CD14-positive monocyte (primary cell): ENCODE results near the gene USP17L29. TPM values are rescaled to one million over a fixed set of nuclear protein-coding genes. Genes with fewer than 3 reads are reported as not detected.
"Not testable (repeated sequence)": the region's sequence is repeated elsewhere in the genome, so short reads cannot be mapped to it uniquely, and the experiment has no call there.

Source experiments
- DNase-seq, 3 donors: peaks; one replicate each; pipeline ENCODE4 v3.0.0-alpha.2; 2011 to 2022
- H2AFZ ChIP-seq: 2 replicates; pipeline ENCODE4 v1.6.0; 2012; ENCODE audit warnings: mild to moderate bottlenecking, low read depth, low read length, inconsistent platforms; ENCODE audit not compliant: insufficient read depth, poor library complexity, severe bottlenecking
- H3K27ac ChIP-seq, 2 donors: 1 replicate in 1 of 2; 2 replicates in 1 of 2; pipeline ENCODE4 v1.5.1; 2012 to 2013; ENCODE audit warnings: low read length in 2 of 2, control low read depth in 1 of 2, inconsistent platforms in 1 of 2, low read depth in 1 of 2, mild to moderate bottlenecking in 1 of 2
- H3K27me3 ChIP-seq, 2 donors: one replicate each; pipeline versions ENCODE4 v1.6.0 to v1.6.1; 2011 to 2013; ENCODE audit warnings: low read length in 2 of 2; ENCODE audit not compliant: control insufficient read depth in 2 of 2, insufficient read depth in 2 of 2
- H3K36me3 ChIP-seq, 2 donors: replicated peaks in 1 of 2; 1 replicate in 1 of 2; 2 replicates in 1 of 2; pipeline versions ENCODE4 v1.5.1 to v1.6.1; 2012 to 2013; ENCODE audit warnings: low read length in 2 of 2, control low read depth in 1 of 2, inconsistent platforms in 1 of 2, mild to moderate bottlenecking in 1 of 2; ENCODE audit not compliant: insufficient read depth in 2 of 2, control insufficient read depth in 1 of 2
- H3K4me1 ChIP-seq, 2 donors: 1 replicate in 1 of 2; 2 replicates in 1 of 2; pipeline versions ENCODE4 v1.5.1 to v1.6.1; 2012 to 2013; ENCODE audit warnings: low read length in 2 of 2, control low read depth in 1 of 2, inconsistent platforms in 1 of 2, mild to moderate bottlenecking in 1 of 2, moderate library complexity in 1 of 2; ENCODE audit not compliant: insufficient read depth in 2 of 2, control insufficient read depth in 1 of 2
- H3K4me2 ChIP-seq: replicated peaks from 2 replicates; pipeline ENCODE3; 2012; ENCODE audit warnings: low read length, moderate library complexity, mild to moderate bottlenecking; ENCODE audit not compliant: poor library complexity, severe bottlenecking; ENCODE audit errors: extremely low read depth
- H3K4me3 ChIP-seq, 3 experiments: fragments of 200-600 bp in 1 of 3; sonication (generic) in 1 of 3; replicated peaks in 1 of 3; 1 replicate in 2 of 3; 2 replicates in 1 of 3; pipeline ENCODE4 v1.5.1; 2011 to 2013; ENCODE audit warnings: low read length in 3 of 3, mild to moderate bottlenecking in 3 of 3, control low read depth in 2 of 3, low read depth in 2 of 3, inconsistent platforms in 1 of 3, moderate library complexity in 1 of 3
- H3K79me2 ChIP-seq: 2 replicates; pipeline ENCODE4 v1.6.0; 2012; ENCODE audit warnings: mild to moderate bottlenecking, control low read depth, inconsistent platforms, low read length, moderate library complexity; ENCODE audit not compliant: insufficient read depth
- H3K9ac ChIP-seq: 2 replicates; pipeline ENCODE4 v1.6.0; 2017; ENCODE audit warnings: low read length, mild to moderate bottlenecking; ENCODE audit not compliant: insufficient read depth, poor library complexity, severe bottlenecking
- H3K9me3 ChIP-seq, 2 donors: replicated peaks in 1 of 2; 1 replicate in 1 of 2; 2 replicates in 1 of 2; pipeline versions ENCODE4 v1.5.1 to v1.6.1; 2012 to 2013; ENCODE audit warnings: low read length in 2 of 2, control low read depth in 1 of 2; ENCODE audit not compliant: control insufficient read depth in 1 of 2, insufficient read depth in 1 of 2
- H4K20me1 ChIP-seq: 2 replicates; pipeline ENCODE4 v1.6.0; 2012; ENCODE audit warnings: mild to moderate bottlenecking, low read length, control low read depth, moderate library complexity; ENCODE audit not compliant: insufficient read depth
- H3K27ac Mint-ChIP-seq, 7 donors: one replicate each; pipeline ENCODE4 v1.8.0; 2020; ENCODE audit warnings: mild to moderate bottlenecking in 7 of 7, mixed read lengths in 7 of 7, moderate library complexity in 6 of 7, inconsistent platforms in 2 of 7
- H3K27me3 Mint-ChIP-seq, 3 donors: one replicate each; pipeline ENCODE4 v1.8.0; 2021 to 2022; ENCODE audit warnings: low read depth in 3 of 3, mild to moderate bottlenecking in 3 of 3, mixed read lengths in 3 of 3, moderate library complexity in 3 of 3, inconsistent platforms in 1 of 3
- H3K36me3 Mint-ChIP-seq, 2 donors: one replicate each; pipeline ENCODE4 v1.8.0; 2020; ENCODE audit warnings: mixed read lengths in 2 of 2, inconsistent platforms in 1 of 2, mild to moderate bottlenecking in 1 of 2
- H3K4me1 Mint-ChIP-seq: one replicate; pipeline ENCODE4 v1.8.0; 2020; ENCODE audit warnings: mild to moderate bottlenecking, mixed read lengths
- H3K4me3 Mint-ChIP-seq, 2 donors: one replicate each; pipeline ENCODE4 v1.8.0; 2020; ENCODE audit warnings: mild to moderate bottlenecking in 2 of 2, mixed read lengths in 2 of 2, moderate library complexity in 1 of 2
- H3K9me3 Mint-ChIP-seq, 7 donors: one replicate each; pipeline ENCODE4 v1.8.0; 2020 to 2022; ENCODE audit warnings: mixed read lengths in 7 of 7, mild to moderate bottlenecking in 6 of 7, moderate library complexity in 6 of 7, inconsistent platforms in 2 of 7
- whole genome bisulfite sequencing: methylation state at CpG from one replicate; pipeline ENCODE4 v1.1.5; 2013; ENCODE audit warnings: missing lambda C conversion rate; ENCODE audit not compliant: insufficient coverage; 5-methylcytosine and 5-hydroxymethylcytosine counted together
- intact Hi-C, 2 donors: fragments of 100-400 bp; cut with micrococcal nuclease; formaldehyde crosslinking; loops; one replicate each; pipeline versions ENCODE4 v1.15.0 to v1.15.1; 2023
- polyA plus RNA-seq, 3 donors: library from polyadenylated mRNA; depleted of rRNA in 1 of 3; unstranded in 2 of 3; stranded (reverse) in 1 of 3; fragments of 300-500 nt in 2 of 3; fragments of >200 nt in 1 of 3; fragmentation: Illumina TruSeq in 2 of 3; gene quantifications; 1 replicate in 2 of 3; 2 replicates in 1 of 3; pipeline ENCODE4 v1.2.3, GENCODE V29; 2012 to 2021

USP17L29 gene
- polyA plus RNA-seq, 3 donors = not detected

DNA sequence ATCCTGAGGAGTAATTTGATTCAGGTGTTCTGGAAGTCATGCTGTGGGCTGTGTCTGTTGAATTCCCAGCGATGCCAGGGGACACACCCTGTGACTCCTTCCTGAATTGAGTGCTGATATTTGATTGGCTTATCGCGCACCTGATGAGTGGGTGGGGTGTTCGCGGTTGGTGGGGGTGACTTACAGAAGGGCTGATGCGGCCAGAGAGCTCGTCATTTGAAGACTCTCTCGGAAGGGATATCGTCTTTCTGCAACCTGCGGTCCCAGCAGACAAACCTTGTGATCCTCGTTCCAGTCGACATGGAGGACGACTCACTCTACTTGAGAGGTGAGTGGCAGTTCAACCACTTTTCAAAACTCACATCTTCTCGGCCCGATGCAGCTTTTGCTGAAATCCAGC, 19.1 kb upstream of the USP17L29 start, which contains the start of gene USP17L26:
TSS of gene USP17L26 (plus strand) at position 301 of the 400 bp plus-strand sequence. CDS start at position 301, 0 bp downstream.
- intact Hi-C loops, H3K4me1 Mint-ChIP-seq, H3K36me3 ChIP-seq, H3K4me1 ChIP-seq, H3K9me3 ChIP-seq, H3K9me3 Mint-ChIP-seq, H3K27ac ChIP-seq, H3K27me3 Mint-ChIP-seq, H3K36me3 Mint-ChIP-seq, H2AFZ ChIP-seq, H3K4me3 ChIP-seq, H3K27me3 ChIP-seq, DNase-seq, H3K79me2 ChIP-seq, H3K9ac ChIP-seq, H4K20me1 ChIP-seq, H3K27ac Mint-ChIP-seq, H3K4me2 ChIP-seq, H3K4me3 Mint-ChIP-seq: not testable (repeated sequence)
- whole genome bisulfite sequencing = no CpG with 5 or more reads among the region's 15 CpGs

GRCh38 chr4:9339103-9339502, 14.3 kb upstream of the USP17L29 start, which contains the start of gene USP17L5:
Gene USP17L5 (plus strand): TSS chr4:9339403. CDS start chr4:9339403, 0 bp downstream.
- H3K36me3 ChIP-seq, H3K27ac Mint-ChIP-seq, H3K4me1 Mint-ChIP-seq, H3K4me1 ChIP-seq, H3K9me3 Mint-ChIP-seq, H3K79me2 ChIP-seq, H3K4me2 ChIP-seq, H3K4me3 Mint-ChIP-seq, H3K27me3 ChIP-seq, H3K4me3 ChIP-seq, H2AFZ ChIP-seq, H4K20me1 ChIP-seq, H3K27me3 Mint-ChIP-seq, H3K9ac ChIP-seq, H3K36me3 Mint-ChIP-seq, DNase-seq, H3K9me3 ChIP-seq, intact Hi-C loops, H3K27ac ChIP-seq: not testable (repeated sequence)
- WGBS = no CpG with 5 or more reads among the region's 15 CpGs

DNA sequence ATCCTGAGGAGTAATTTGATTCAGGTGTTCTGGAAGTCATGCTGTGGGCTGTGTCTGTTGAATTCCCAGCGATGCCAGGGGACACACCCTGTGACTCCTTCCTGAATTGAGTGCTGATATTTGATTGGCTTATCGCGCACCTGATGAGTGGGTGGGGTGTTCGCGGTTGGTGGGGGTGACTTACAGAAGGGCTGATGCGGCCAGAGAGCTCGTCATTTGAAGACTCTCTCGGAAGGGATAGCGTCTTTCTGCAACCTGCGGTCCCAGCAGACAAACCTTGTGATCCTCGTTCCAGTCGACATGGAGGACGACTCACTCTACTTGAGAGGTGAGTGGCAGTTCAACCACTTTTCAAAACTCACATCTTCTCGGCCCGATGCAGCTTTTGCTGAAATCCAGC, 9.6 kb upstream of the USP17L29 start, which contains the start of gene USP17L27:
TSS of gene USP17L27 (plus strand) at position 301 of the 400 bp plus-strand sequence. CDS start at position 301, 0 bp downstream.
- H3K9ac ChIP-seq, H3K9me3 Mint-ChIP-seq, H3K4me1 Mint-ChIP-seq, H3K36me3 ChIP-seq, H3K27me3 ChIP-seq, H3K27ac Mint-ChIP-seq, H3K27me3 Mint-ChIP-seq, H3K9me3 ChIP-seq, DNase-seq, H3K27ac ChIP-seq, H4K20me1 ChIP-seq, intact Hi-C loops, H3K79me2 ChIP-seq, H3K4me1 ChIP-seq, H3K36me3 Mint-ChIP-seq, H3K4me3 ChIP-seq, H3K4me2 ChIP-seq, H3K4me3 Mint-ChIP-seq, H2AFZ ChIP-seq: not testable (repeated sequence)
- WGBS = no CpG with 5 or more reads among the region's 15 CpGs

GRCh38 chr4:9348593-9348992, 4.8 kb upstream of the USP17L29 start, which contains the start of gene USP17L28:
Gene USP17L28 (plus strand): TSS chr4:9348893. CDS start chr4:9348893, 0 bp downstream.
- H3K27me3 Mint-ChIP-seq, H3K4me1 Mint-ChIP-seq, H3K4me3 Mint-ChIP-seq, H3K27me3 ChIP-seq, H4K20me1 ChIP-seq, H3K36me3 ChIP-seq, H2AFZ ChIP-seq, H3K27ac Mint-ChIP-seq, H3K79me2 ChIP-seq, H3K4me3 ChIP-seq, H3K4me1 ChIP-seq, H3K4me2 ChIP-seq, H3K9me3 Mint-ChIP-seq, intact Hi-C loops, H3K9me3 ChIP-seq, DNase-seq, H3K9ac ChIP-seq, H3K36me3 Mint-ChIP-seq, H3K27ac ChIP-seq: not testable (repeated sequence)
- no CpG with 5 or more reads among the region's 15 CpGs for WGBS
